H1 (cell line): ENCODE results near the gene TUBAL3. TPM values are rescaled to one million over a fixed set of nuclear protein-coding genes. Genes with fewer than 3 reads are reported as not detected.

Experiments used
- CTCF ChIA-PET: fragments of 300-600 bp; sonication (Branson Sonifier 250); formaldehyde crosslinking; loops from one replicate; lab custom pipeline; 2021; ENCODE audit not compliant: partially characterized antibody; lab: Charles Lee
- POLR2A ChIA-PET: fragments of 300-600 bp; sonication (Branson Sonifier 250); formaldehyde crosslinking; loops from one replicate; lab custom pipeline; 2021; ENCODE audit warnings: inconsistent platforms; ENCODE audit not compliant: partially characterized antibody; lab: Charles Lee
- DNase-seq, 2 experiments: peaks; one replicate each; pipeline versions ENCODE4 v3.0.0 to v3.0.0-alpha.2; 2010 to 2022; ENCODE audit warnings: low spot score in 2 of 2, low read depth in 1 of 2, mixed read lengths in 1 of 2
- FAIRE-seq: peaks from 2 replicates; lab custom pipeline; 2011; peaks lifted over from hg19 to GRCh38; lab: Jason Lieb, UNC
- H2AFZ ChIP-seq: 2 replicates; pipeline ENCODE4 v1.8.1; 2012; ENCODE audit warnings: low read length, inconsistent platforms
- H2AK5ac ChIP-seq: 2 replicates; pipeline ENCODE4 v1.6.1; 2013; ENCODE audit warnings: low read depth, low read length
- H2BK120ac ChIP-seq: replicated peaks from 2 replicates; pipeline ENCODE3; 2013; ENCODE audit warnings: low read depth, low read length, inconsistent platforms
- H2BK12ac ChIP-seq: 2 replicates; pipeline ENCODE4 v1.6.1; 2013; ENCODE audit warnings: low read depth, low read length
- H2BK15ac ChIP-seq: 2 replicates; pipeline ENCODE4 v1.6.1; 2013; ENCODE audit warnings: low read length
- H2BK20ac ChIP-seq: 2 replicates; pipeline ENCODE4 v1.6.1; 2013; ENCODE audit warnings: low read length
- H2BK5ac ChIP-seq: 2 replicates; pipeline ENCODE4 v1.6.1; 2013; ENCODE audit warnings: low read depth, low read length
- H3K14ac ChIP-seq: 2 replicates; pipeline ENCODE4 v1.6.1; 2013; ENCODE audit warnings: inconsistent platforms; ENCODE audit not compliant: insufficient read length
- H3K18ac ChIP-seq: 2 replicates; pipeline ENCODE4 v1.6.1; 2013; ENCODE audit warnings: low read length; ENCODE audit errors: extremely low read depth
- H3K23ac ChIP-seq: 2 replicates; pipeline ENCODE4 v1.6.1; 2013; ENCODE audit warnings: inconsistent platforms; ENCODE audit not compliant: insufficient read length
- H3K23me2 ChIP-seq: 2 replicates; pipeline ENCODE4 v1.6.1; 2013; ENCODE audit warnings: low read depth, low read length
- H3K27ac ChIP-seq: 2 replicates; pipeline ENCODE4 v1.6.1; 2011; ENCODE audit warnings: low read depth, low read length, inconsistent platforms
- H3K27me3 ChIP-seq, 4 experiments: replicated peaks in 1 of 4; 1 replicate in 1 of 4; 2 replicates in 3 of 4; pipeline versions ENCODE4 v1.6.1 to v1.8.1; 2011 to 2013; ENCODE audit warnings: low read length in 3 of 4, mild to moderate bottlenecking in 3 of 4, inconsistent platforms in 2 of 4, mixed read lengths in 2 of 4, moderate library complexity in 1 of 4; ENCODE audit not compliant: control insufficient read depth in 3 of 4, insufficient read depth in 3 of 4; ENCODE audit errors: extremely low read depth in 1 of 4
- H3K36me3 ChIP-seq, 4 experiments: 2 replicates each; pipeline versions ENCODE4 v1.6.1 to v1.8.1; 2011 to 2013; ENCODE audit warnings: mild to moderate bottlenecking in 4 of 4, low read length in 3 of 4, moderate library complexity in 2 of 4, control low read depth in 1 of 4, inconsistent platforms in 1 of 4; ENCODE audit not compliant: insufficient read depth in 4 of 4, control insufficient read depth in 2 of 4
- H3K4ac ChIP-seq: replicated peaks from 2 replicates; pipeline ENCODE3; 2013; ENCODE audit warnings: low read length, low read depth, mixed read lengths, inconsistent platforms; ENCODE audit not compliant: insufficient read length
- H3K4me1 ChIP-seq, 4 experiments: replicated peaks in 1 of 4; 1 replicate in 1 of 4; 2 replicates in 3 of 4; pipeline versions ENCODE4 v1.6.1 to v1.8.1; 2011 to 2013; ENCODE audit warnings: low read length in 3 of 4, inconsistent platforms in 2 of 4, mixed read lengths in 1 of 4; ENCODE audit not compliant: insufficient read depth in 4 of 4, control insufficient read depth in 3 of 4
- H3K4me2 ChIP-seq, 2 experiments: 2 replicates each; pipeline versions ENCODE4 v1.6.1 to v1.8.1; 2011 to 2013; ENCODE audit warnings: low read depth in 2 of 2, low read length in 2 of 2, control low read depth in 1 of 2, inconsistent platforms in 1 of 2, mild to moderate bottlenecking in 1 of 2; ENCODE audit not compliant: insufficient read depth in 1 of 2
- H3K4me3 ChIP-seq, 4 experiments: fragments of 200-600, 300-600 bp in 1 of 4; sonication (generic), shearing (Covaris generic), sonication (Bioruptor Twin) in 1 of 4; 2 replicates each; pipeline versions ENCODE4 v1.5.1 to v1.8.1; 2011 to 2016; ENCODE audit warnings: low read length in 4 of 4, low read depth in 3 of 4, control low read depth in 2 of 4, inconsistent platforms in 2 of 4, mild to moderate bottlenecking in 2 of 4, mixed read lengths in 1 of 4, moderate library complexity in 1 of 4; ENCODE audit not compliant: insufficient read depth in 2 of 4; ENCODE audit errors: extremely low read depth in 1 of 4
- H3K56ac ChIP-seq: replicated peaks from 2 replicates; pipeline ENCODE3; 2013; ENCODE audit warnings: low read depth, mild to moderate bottlenecking, mixed read lengths, low read length, inconsistent platforms; ENCODE audit not compliant: insufficient read length
- H3K79me1 ChIP-seq: 2 replicates; pipeline ENCODE4 v1.6.1; 2013; ENCODE audit warnings: low read depth, low read length, control low read depth
- H3K79me2 ChIP-seq, 2 experiments: 2 replicates each; pipeline versions ENCODE4 v1.6.1 to v1.8.1; 2012 to 2013; ENCODE audit warnings: low read length in 2 of 2, mild to moderate bottlenecking in 2 of 2, inconsistent platforms in 1 of 2; ENCODE audit not compliant: insufficient read depth in 2 of 2, control insufficient read depth in 1 of 2
- H3K9ac ChIP-seq, 4 experiments: replicated peaks in 1 of 4; 1 replicate in 1 of 4; 2 replicates in 3 of 4; pipeline versions ENCODE4 v1.6.1 to v1.8.1; 2011 to 2013; ENCODE audit warnings: low read depth in 3 of 4, low read length in 3 of 4, control low read depth in 2 of 4, mild to moderate bottlenecking in 2 of 4, moderate library complexity in 2 of 4, inconsistent platforms in 1 of 4; ENCODE audit errors: extremely low read depth in 1 of 4
- H3K9me3 ChIP-seq, 2 experiments: 2 replicates each; pipeline versions ENCODE4 v1.6.1 to v1.8.1; 2012 to 2013; ENCODE audit warnings: mild to moderate bottlenecking in 2 of 2, moderate library complexity in 2 of 2, control low read depth in 1 of 2, inconsistent platforms in 1 of 2, low read depth in 1 of 2, low read length in 1 of 2, mixed read lengths in 1 of 2; ENCODE audit not compliant: insufficient read depth in 2 of 2
- H4K20me1 ChIP-seq, 2 experiments: replicated peaks in 1 of 2; 2 replicates each; pipeline versions ENCODE3 to v1.8.1; 2011 to 2013; ENCODE audit warnings: inconsistent platforms in 2 of 2, low read length in 2 of 2, mild to moderate bottlenecking in 1 of 2; ENCODE audit not compliant: insufficient read depth in 2 of 2, control insufficient read depth in 1 of 2
- H4K5ac ChIP-seq: 2 replicates; pipeline ENCODE4 v1.6.1; 2013; ENCODE audit warnings: low read length, low read depth, mixed read lengths, inconsistent platforms; ENCODE audit not compliant: insufficient read length
- H4K8ac ChIP-seq: 2 replicates; pipeline ENCODE4 v1.8.0; 2013; ENCODE audit warnings: mild to moderate bottlenecking, moderate library complexity, low read length, inconsistent platforms; ENCODE audit not compliant: insufficient read depth; ENCODE audit errors: extremely low read depth
- H4K91ac ChIP-seq: replicated peaks from 2 replicates; pipeline ENCODE3; 2013; ENCODE audit warnings: low read length, mixed read lengths, inconsistent platforms; ENCODE audit not compliant: insufficient read length
- EZH2 ChIP-seq: fragments of 200-600 bp; sonication (generic); IDR thresholded peaks from 2 replicates; pipeline ENCODE4 v1.7.1; 2012; ENCODE audit warnings: low read depth, mild to moderate bottlenecking, moderate library complexity, low read length, inconsistent platforms; ENCODE audit not compliant: severe bottlenecking
- JUN ChIP-seq: IDR thresholded peaks from 2 replicates; pipeline ENCODE4 v1.6.1; 2011; ENCODE audit warnings: low read depth, mild to moderate bottlenecking, improper control_type of control experiment, low read length
- KDM1A ChIP-seq: fragments of 200-600, 300-600 bp; sonication (generic); IDR thresholded peaks from 2 replicates; pipeline ENCODE4 v1.7.1; 2016; ENCODE audit warnings: mild to moderate bottlenecking, low read length, borderline replicate concordance
- KDM4A ChIP-seq: IDR thresholded peaks from one replicate; pipeline ENCODE4 v1.7.1; 2012; ENCODE audit warnings: low read depth, mild to moderate bottlenecking, moderate library complexity, low read length, inconsistent platforms; ENCODE audit not compliant: severe bottlenecking
- POU5F1 ChIP-seq: IDR thresholded peaks from 2 replicates; pipeline ENCODE4 v1.6.1; 2011; ENCODE audit warnings: low read depth, mild to moderate bottlenecking, low read length, moderate library complexity
- SAP30 ChIP-seq: fragments of 300-600 bp; sonication (generic); IDR thresholded peaks from 2 replicates; pipeline ENCODE4 v1.7.1; 2012; ENCODE audit warnings: low read length, moderate library complexity, mild to moderate bottlenecking, inconsistent platforms; ENCODE audit not compliant: insufficient read depth, insufficient replicate concordance
- SIN3A ChIP-seq, 2 experiments: IDR thresholded peaks in 1 of 2; conservative IDR thresholded peaks in 1 of 2; 2 replicates each; pipeline ENCODE4 v1.6.1; 2011 to 2012; ENCODE audit warnings: low read length in 2 of 2, improper control_type of control experiment in 1 of 2, low read depth in 1 of 2, mild to moderate bottlenecking in 1 of 2
- TAF7 ChIP-seq: optimal IDR thresholded peaks from 2 replicates; pipeline ENCODE3; 2011; ENCODE audit warnings: low read depth, mild to moderate bottlenecking, inconsistent platforms, low read length, moderate library complexity, borderline replicate concordance
- WGBS, 2 experiments: shearing (Covaris generic) in 1 of 2; methylation state at CpG; one replicate each; pipeline versions ENCODE4 v1.1.6 to v1.1.7; 2013 to 2015; ENCODE audit warnings: low lambda C conversion rate in 2 of 2, mixed read lengths in 2 of 2, inconsistent platforms in 1 of 2, low coverage in 1 of 2, missing lambda C conversion rate in 1 of 2; ENCODE audit not compliant: insufficient replicate concordance in 2 of 2, insufficient coverage in 1 of 2, insufficient read length in 1 of 2; ENCODE audit errors: extremely low coverage in 1 of 2, missing lambda C conversion rate in 1 of 2; 5-methylcytosine and 5-hydroxymethylcytosine counted together
- polyA plus RNA-seq, 7 experiments: library from polyadenylated mRNA; depleted of rRNA in 3 of 7; stranded (reverse) in 5 of 7; unstranded in 2 of 7; fragments of >200 nt in 5 of 7; fragments of 200-250 nt in 2 of 7; gene quantifications; 1 replicate in 5 of 7; 2 replicates in 1 of 7; 4 replicates in 1 of 7; pipeline versions ENCODE4 v1.2.1 to v1.2.3, GENCODE V29; 2011 to 2013; ENCODE audit warnings: missing spikeins in 2 of 7, mixed read lengths in 2 of 7
- total RNA-seq: library from RNA; stranded (reverse); fragmentation: NEBNext Ultra II Directional; extraction: Animal tissue kit (Norgen Biotek cat#: 25700); gene quantifications from 2 replicates; pipeline ENCODE4 v1.2.1, GENCODE V29; 2021

Gene TUBAL3
- total and polyA plus RNA-seq, 2 of the 8 experiments (the other 6 are each of a cell fraction or from before 2014, with no cell fraction given) = 0.17 TPM; not detected in 1

DNA sequence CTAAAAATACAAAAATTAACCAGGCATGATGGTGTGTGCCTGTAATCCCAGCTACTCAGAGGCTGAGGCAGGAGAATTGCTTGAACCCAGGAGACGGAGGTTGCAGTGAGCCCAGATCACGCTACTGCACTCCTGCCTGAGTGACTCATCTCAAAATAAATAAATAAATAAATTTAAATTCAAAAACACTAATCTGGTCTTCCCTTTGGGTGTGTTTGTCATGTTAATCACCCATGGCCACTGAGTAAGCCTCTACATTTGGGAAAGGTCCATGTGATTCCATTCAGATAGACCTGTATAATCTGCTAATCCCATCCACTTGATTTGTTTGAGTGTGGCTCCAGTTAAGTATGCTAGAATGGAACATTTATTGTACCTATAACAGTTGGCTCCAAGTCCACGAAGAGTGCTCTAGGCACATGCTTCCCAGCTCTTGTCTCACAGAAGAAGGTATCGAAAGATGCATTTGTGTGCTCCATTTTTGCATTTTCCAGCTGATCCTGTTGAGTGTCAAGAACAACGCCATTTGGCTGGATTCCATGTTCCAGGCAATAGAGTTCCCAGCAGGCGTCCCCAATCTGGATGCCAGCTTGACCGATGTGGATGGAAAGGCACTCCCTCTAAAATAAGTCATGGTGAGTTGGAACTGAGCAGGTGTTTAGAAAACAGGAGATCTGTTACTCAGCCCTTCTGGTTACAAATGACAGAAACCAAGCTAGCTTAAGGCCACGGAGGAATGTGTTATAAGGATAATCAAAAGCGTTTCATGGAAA, 4.0 kb downstream of the TUBAL3 start:
- H3K23ac ChIP-seq = no peak overlapping the region
- no peak overlapping the region for H3K14ac ChIP-seq
- 89% methylated on average over 9 of the region's 9 CpGs; no CpG with 5 or more reads in 1 of the 2 experiments for WGBS, 2 experiments
- TF ChIP-seq SIN3A (conservative IDR thresholded peaks at IDR 0.05 in 1 of 2, IDR thresholded peaks at IDR 0.05 in 1 of 2; ENCODE audit: low read depth in 1 of 2, low read length in 2 of 2) = no peak
- no peak for TF ChIP-seq EZH2
- no peak for TF ChIP-seq KDM4A
- TF ChIP-seq POU5F1 = no peak
- no peak for TF ChIP-seq SAP30
- no peak for TF ChIP-seq KDM1A
- no peak for TF ChIP-seq TAF7
- no peak for TF ChIP-seq JUN
- no peak overlapping the region for H2BK120ac ChIP-seq
- H3K4me1 ChIP-seq = peaks cover 0 to 3% (median 0%) of the 10 kb centered on the region in 4 experiments; a peak in 1 of 7 replicates
- H3K4ac ChIP-seq = no peak overlapping the region
- FAIRE-seq (no peak), DNase-seq (no peak)
- no peak overlapping the region for H2BK15ac ChIP-seq
- H2BK20ac ChIP-seq = no peak overlapping the region
- no peak overlapping the region for H3K4me3 ChIP-seq
- H2AK5ac ChIP-seq = no peak overlapping the region
- H3K9ac ChIP-seq = no peak overlapping the region
- no peak overlapping the region for H2BK12ac ChIP-seq
- POLR2A ChIA-PET = interaction anchor here (0.8 kb wide), 1 partner anchor 10 kb away, joined by 3 read pairs; no protein-coding TSS in a partner anchor
- H3K9me3 ChIP-seq = no peaks in the 10 kb centered on the region
- CTCF ChIA-PET = interaction anchor here (0.7 to 1.3 kb wide), 4 partner anchors 11 to 76 kb away, joined by 3 to 5 read pairs (median 4); no protein-coding TSS in a partner anchor
- no peak overlapping the region for H3K56ac ChIP-seq
- no peaks in the 10 kb centered on the region for H3K79me2 ChIP-seq
- no peak overlapping the region for H2AFZ ChIP-seq
- H3K36me3 ChIP-seq = no peaks in the 10 kb centered on the region
- H3K18ac ChIP-seq = no peak overlapping the region
- no peak overlapping the region for H4K5ac ChIP-seq
- no peak overlapping the region for H4K91ac ChIP-seq
- no peaks in the 10 kb centered on the region for H3K79me1 ChIP-seq
- H4K8ac ChIP-seq = no peak overlapping the region
- no peaks in the 10 kb centered on the region for H3K23me2 ChIP-seq
- no peak overlapping the region for H3K27ac ChIP-seq
- H3K27me3 ChIP-seq = peaks cover 0 to 1% (median 0%) of the 10 kb centered on the region in 4 experiments; a peak in 1 of 7 replicates
- H3K4me2 ChIP-seq = no peak overlapping the region
- no peak overlapping the region for H2BK5ac ChIP-seq
- H4K20me1 ChIP-seq = no peaks in the 10 kb centered on the region
